Tongue (tissue), 2 donors: ENCODE data around the gene MBIP. TPM values are rescaled to one million over a fixed set of nuclear protein-coding genes. Genes with fewer than 3 reads are reported as not detected.

Source experiments
- DNase-seq: peaks from one replicate; pipeline ENCODE4 v3.0.0-alpha.2; 2015
- total RNA-seq: library from RNA; depleted of rRNA; stranded (reverse); fragments of >200 nt; gene quantifications from one replicate; pipeline ENCODE4 v1.2.3, GENCODE V29; 2014

Gene MBIP
- total RNA-seq, 1 donor from 2014 or later, result 22.9 TPM

DNA sequence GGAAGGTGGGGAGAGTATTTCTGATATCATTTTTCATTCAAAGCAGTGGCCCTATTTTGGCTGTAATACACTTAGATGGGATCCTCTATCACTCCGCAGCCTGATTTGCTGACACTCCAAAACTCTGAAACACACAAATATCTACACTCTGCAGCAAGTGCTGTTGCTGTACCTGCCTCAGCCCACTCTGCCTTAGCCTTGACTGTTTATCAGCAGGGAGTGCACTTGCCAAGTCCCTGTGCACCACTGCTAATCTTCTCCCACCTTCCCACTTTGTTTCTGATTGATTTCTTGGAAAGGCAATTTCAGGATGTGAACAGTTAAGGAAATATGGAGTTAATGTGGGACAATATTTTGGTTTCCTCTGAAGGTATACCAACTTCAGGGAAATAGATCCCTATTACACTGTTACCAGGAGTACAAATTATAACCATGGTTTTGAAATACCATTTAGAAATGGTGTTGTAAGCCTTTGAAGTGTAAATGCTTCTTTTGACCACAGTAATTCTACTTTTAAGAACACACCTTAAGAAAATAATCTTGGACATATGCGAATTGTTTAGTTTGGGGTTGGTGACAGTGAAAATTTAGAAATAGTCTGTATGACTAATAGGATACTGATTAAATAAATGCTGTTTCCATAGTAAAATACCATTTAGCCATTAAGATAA lies 59.3 kb downstream of the MBIP start:
- no peak for DNase-seq

DNA sequence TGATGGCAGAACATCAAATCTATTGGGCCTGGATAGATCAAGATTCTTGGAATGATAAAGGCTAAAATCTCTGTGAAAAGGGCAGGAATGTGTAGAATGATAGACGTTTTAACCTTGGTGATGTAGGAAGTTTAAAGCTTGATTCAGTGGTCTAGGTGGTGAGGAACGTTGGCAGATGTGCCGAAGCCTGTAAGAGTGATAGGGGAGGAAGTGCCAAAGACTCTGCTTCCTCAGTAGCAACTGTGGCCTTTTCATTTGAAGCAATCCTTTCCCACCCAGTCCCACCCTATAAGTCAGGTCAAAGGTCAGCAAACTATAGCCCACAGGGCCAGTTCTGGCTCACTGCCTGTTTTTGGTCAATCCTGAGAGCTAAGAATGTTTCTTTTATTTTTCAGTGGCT lies 62.2 kb downstream of the MBIP start:
- DNase-seq, result no peak

DNA sequence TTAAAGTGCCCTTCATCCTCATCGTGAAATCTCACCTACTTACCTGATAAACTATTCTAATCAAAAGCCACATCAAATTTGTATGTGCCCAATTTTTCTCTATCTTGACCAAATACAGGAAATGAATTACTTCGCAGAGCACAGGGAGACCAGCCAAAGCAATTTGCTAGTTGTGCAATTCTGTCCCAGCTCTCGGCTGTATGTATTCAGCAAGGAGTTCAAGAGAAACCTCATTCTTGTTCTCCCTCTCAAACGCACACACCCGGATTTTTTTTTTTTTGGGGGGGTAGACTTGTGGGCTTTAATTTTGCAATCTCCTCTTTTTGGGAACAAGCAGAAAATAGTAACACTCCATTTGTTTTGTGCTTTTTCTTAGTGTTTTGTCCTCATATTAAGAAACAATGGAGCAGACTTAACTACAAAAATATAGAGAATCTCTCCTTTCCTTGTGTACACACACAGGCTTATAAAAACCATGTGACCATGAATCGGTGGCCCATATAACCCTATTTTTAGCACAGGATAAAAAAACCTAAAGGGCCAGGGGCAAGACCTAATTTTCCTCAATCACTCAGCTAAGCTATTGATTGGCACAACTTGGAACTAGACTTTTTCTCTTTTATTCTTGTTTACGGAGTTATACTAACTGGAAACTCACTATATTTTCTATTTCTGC lies 64.2 kb downstream of the MBIP start:
- no peak for DNase-seq

DNA sequence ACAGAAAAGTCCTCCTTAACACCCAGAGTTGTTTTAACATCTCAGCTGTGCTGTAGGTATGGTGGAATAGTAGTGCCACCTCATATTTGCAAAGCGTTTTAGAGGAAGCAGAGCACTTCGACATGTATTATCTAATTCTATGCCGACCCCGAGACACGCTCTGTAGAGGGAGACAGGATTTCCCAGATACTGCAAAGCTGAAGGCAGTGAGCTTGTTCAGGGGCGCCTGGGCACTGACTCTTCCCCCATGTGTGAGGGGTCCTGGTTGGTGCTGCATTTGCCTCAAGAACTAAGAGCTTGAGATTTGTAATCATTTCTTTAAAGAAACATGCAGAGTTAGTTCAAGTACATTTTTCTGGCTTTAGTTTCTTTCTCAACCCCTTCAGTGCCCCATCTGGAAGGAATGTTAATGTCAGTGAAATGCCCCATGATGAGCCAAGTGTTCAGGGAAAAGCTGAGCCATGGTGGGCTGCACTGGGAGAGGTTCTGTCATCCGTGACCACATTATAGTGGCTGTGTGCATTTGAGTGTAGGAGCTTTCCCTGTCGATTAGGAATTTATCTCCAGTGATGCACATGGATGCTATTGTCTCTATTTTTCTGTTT lies 66.3 kb downstream of the MBIP start:
- no peak for DNase-seq

Other genes with a start within 250 kb of the MBIP start
- gene PTCSC3, start 143.9 kb downstream of the MBIP start, total RNA-seq, result not detected
- gene NKX2-1, start 199.6 kb upstream of the MBIP start, total RNA-seq, result not detected